DOHH2 (cell line): ENCODE results near the gene WDR74.

ENCODE experiments used
- CTCF ChIP-seq: fragments of 200-600 bp; sonication (generic); IDR thresholded peaks from one replicate; pipeline ENCODE4 v1.5.1; 2014; ENCODE audit warnings: antibody characterized with exemption, mild to moderate bottlenecking, low read depth, low read length; ENCODE audit not compliant: poor library complexity, severe bottlenecking
- EZH2phosphoT487 ChIP-seq: fragments of 200-600 bp; sonication (generic); IDR thresholded peaks from 2 replicates; pipeline ENCODE4 v1.6.1; 2017; ENCODE audit warnings: borderline replicate concordance, mild to moderate bottlenecking, antibody characterized with exemption, low read length, moderate library complexity, mixed read lengths

DNA sequence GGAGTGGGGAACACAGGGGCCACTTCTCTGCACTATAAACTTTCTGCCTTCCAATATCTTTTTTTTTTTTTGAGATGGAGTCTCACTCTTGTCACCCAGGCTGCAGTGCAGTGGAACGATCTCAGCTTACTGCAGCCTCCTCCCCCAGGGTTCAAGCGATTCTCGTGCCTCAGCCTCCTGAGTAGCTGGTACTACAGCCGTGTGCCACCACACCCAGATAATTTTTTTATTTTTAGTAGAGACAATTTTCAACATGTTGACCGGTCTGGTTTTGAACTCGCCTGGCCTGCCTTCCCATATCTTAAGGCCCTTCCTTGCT is 43.0 kb upstream of the WDR74 start:
- TF ChIP-seq CTCF (no peak), EZH2phosphoT487 (no peak)
